ENCODE results near the gene CYP11A1.

CYP11A1 gene

DNA sequence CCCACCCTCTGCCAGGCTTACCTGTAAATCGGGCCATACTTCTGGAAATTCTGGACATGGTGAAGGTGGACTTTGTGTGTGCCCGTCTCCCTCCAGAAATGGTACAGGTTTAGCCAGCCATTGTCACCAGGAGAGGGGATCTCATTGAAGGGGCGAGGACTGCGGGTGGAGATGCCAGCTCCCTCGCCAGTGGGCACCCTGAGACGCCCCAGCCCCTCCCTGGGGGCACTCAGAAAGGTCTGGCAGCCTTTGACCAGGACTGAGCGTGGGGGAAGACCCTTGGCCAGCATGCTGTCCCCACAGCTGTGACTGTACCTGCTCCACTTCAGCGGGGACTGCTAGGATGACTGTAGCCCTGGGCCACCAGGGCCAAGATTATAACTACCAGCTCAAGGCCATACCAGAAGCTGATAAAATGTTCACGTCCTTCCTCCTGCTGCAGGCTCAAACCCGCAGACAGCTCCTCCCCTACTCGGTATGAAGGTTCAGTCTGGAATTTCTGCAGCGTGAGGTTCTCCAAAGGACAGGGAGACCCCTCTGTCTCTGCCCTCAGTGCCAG lies at the start of gene CYP11A1:
Gene CYP11A1 (minus strand): TSS at position 351 of the 559 bp plus-strand sequence. CDS start 61 bp downstream, at position 290.
- Histone ChIP-seq H3K4me1 (ENCODE audit: control insufficient read depth in 2 of 2, insufficient read depth in 2 of 2, low read length in 2 of 2) (peaks cover 0 to 6% of the 10 kb centered on the region in 2 donors), H3K4me3 (ENCODE audit: low read length in 2 of 2) (no peak within 1 kb of the TSS), H3K36me3 (ENCODE audit: control insufficient read depth in 2 of 2, insufficient read depth in 2 of 2, low read length in 2 of 2) (no peaks in the 10 kb centered on the region), H3K9me3 (ENCODE audit: control insufficient read depth in 2 of 2, low read length in 2 of 2) (no peaks in the 10 kb centered on the region), H3K9ac (ENCODE audit: low read depth in 1 of 2, low read length in 2 of 2) (no peak within 1 kb of the TSS), H3K27me3 (ENCODE audit: control insufficient read depth in 2 of 2, insufficient read depth in 2 of 2, low read length in 2 of 2) (peaks cover 21 to 25% of the 10 kb centered on the region in 2 donors), H3K27ac (ENCODE audit: low read depth in 2 of 2, low read length in 2 of 2) (no peak within 1 kb of the TSS)

GRCh38 chr15:74417225-74417624 lies 49.8 kb upstream of the CYP11A1 start:
- no peak overlapping the region for H3K9ac ChIP-seq (ENCODE audit: low read depth in 1 of 2, low read length in 2 of 2)
- no peaks in the 10 kb centered on the region for H3K9me3 ChIP-seq (ENCODE audit: control insufficient read depth in 2 of 2, low read length in 2 of 2)
- H3K4me1 ChIP-seq (ENCODE audit: control insufficient read depth in 2 of 2, insufficient read depth in 2 of 2, low read length in 2 of 2), result peaks cover 0 to 6% of the 10 kb centered on the region in 2 donors
- no peak overlapping the region for H3K4me3 ChIP-seq (ENCODE audit: low read length in 2 of 2)
- no peak overlapping the region for H3K27ac ChIP-seq (ENCODE audit: low read depth in 2 of 2, low read length in 2 of 2)
- peaks cover 0 to 2% of the 10 kb centered on the region in 2 donors for H3K36me3 ChIP-seq (ENCODE audit: control insufficient read depth in 2 of 2, insufficient read depth in 2 of 2, low read length in 2 of 2)
- no peaks in the 10 kb centered on the region for H3K27me3 ChIP-seq (ENCODE audit: control insufficient read depth in 2 of 2, insufficient read depth in 2 of 2, low read length in 2 of 2)

DNA sequence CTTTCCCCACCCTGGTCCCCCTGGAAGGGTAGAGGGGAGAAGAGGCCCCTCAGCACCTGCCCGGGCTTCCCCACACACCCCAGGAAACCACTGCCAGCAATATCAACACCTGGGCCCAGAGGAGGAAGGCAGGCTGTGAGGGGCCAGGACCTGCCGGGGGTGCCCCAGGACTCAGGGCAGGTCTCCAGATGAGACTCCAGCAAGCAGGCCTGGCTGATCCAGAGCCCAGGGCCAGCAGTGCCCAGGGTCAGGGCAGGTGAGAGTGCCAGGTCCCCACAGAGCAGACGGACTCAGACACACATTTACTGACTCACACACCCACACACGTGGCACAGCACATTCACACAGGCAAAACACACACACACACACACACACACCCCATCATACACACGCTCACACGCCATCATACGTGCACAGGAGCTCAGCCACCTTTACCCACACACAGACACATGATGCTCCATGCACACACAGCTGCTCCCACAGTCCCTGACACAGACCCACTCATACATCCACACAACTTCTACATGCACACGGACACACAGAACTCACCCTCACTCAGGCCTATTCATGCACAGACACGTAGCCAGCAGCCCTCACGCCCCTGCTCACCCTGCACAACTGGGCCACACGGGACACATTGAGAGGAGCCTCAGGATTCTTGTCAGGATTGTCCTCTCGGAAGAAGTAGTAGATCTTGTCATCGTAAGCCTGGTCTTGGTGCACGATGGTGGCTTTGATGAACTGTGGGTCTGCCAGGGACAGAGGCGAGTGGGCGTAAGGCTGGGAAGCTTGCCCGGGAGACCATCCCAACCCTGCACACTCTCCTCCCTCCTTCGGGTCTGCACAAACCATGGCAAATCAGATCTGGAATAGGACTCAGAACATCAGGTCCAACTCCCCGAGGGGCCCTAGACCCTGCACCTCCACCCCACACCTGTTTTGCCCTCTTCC lies 48.8 kb upstream of the CYP11A1 start:
- peaks cover 0 to 6% of the 10 kb centered on the region in 2 donors for H3K4me1 ChIP-seq (ENCODE audit: control insufficient read depth in 2 of 2, insufficient read depth in 2 of 2, low read length in 2 of 2)
- H3K36me3 ChIP-seq (ENCODE audit: control insufficient read depth in 2 of 2, insufficient read depth in 2 of 2, low read length in 2 of 2), result peaks cover 0 to 2% of the 10 kb centered on the region in 2 donors
- H3K4me3 ChIP-seq (ENCODE audit: low read length in 2 of 2), result no peak overlapping the region
- H3K27me3 ChIP-seq (ENCODE audit: control insufficient read depth in 2 of 2, insufficient read depth in 2 of 2, low read length in 2 of 2), result no peaks in the 10 kb centered on the region
- H3K9ac ChIP-seq (ENCODE audit: low read depth in 1 of 2, low read length in 2 of 2), result no peak overlapping the region
- H3K9me3 ChIP-seq (ENCODE audit: control insufficient read depth in 2 of 2, low read length in 2 of 2), result no peaks in the 10 kb centered on the region
- H3K27ac ChIP-seq (ENCODE audit: low read depth in 2 of 2, low read length in 2 of 2), result no peak overlapping the region

- H3K4me1 ChIP-seq (ENCODE audit: control insufficient read depth in 2 of 2, insufficient read depth in 2 of 2, low read length in 2 of 2), result no peaks in the 10 kb centered on the region
Observed at GRCh38 chr15:74414603-74415338, 47.3 kb upstream of the CYP11A1 start.

DNA sequence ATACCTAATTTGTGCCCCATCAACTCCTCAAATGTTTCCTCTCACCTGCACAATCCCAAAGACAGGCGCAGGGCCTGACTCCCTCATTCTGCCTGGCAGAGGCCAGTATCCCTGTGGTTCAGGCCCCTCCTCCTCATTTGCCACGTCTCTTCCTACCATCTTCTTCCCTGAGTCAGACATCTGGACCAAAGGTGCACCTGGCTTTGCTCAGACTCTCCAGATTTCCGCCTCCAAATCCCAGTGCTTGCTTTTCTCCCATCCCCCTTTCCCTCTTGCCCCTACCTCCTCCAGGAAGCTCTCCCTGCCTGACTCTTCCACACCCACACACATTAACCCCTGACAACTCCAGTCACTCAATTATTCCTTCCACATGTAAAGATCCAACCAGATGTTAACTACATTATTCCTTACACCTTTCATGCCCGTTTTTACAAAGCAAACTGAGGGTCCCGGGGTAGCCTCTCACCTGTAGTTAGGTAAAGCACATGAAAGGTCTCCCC lies 46.7 kb upstream of the CYP11A1 start:
- H3K9ac ChIP-seq (ENCODE audit: low read depth in 1 of 2, low read length in 2 of 2), result no peak overlapping the region
- no peaks in the 10 kb centered on the region for H3K4me1 ChIP-seq (ENCODE audit: control insufficient read depth in 2 of 2, insufficient read depth in 2 of 2, low read length in 2 of 2)
- H3K27ac ChIP-seq (ENCODE audit: low read depth in 2 of 2, low read length in 2 of 2), result no peak overlapping the region

More at GRCh38 chr15:74414603-74415338, 47.3 kb upstream of the CYP11A1 start:
- Histone ChIP-seq H3K27ac (ENCODE audit: low read depth in 2 of 2, low read length in 2 of 2) (no peak overlapping the region), H3K9ac (ENCODE audit: low read depth in 1 of 2, low read length in 2 of 2) (no peak overlapping the region), H3K9me3 (ENCODE audit: control insufficient read depth in 2 of 2, low read length in 2 of 2) (no peaks in the 10 kb centered on the region), H3K4me3 (ENCODE audit: low read length in 2 of 2) (no peak overlapping the region), H3K36me3 (ENCODE audit: control insufficient read depth in 2 of 2, insufficient read depth in 2 of 2, low read length in 2 of 2) (peaks cover 0 to 2% of the 10 kb centered on the region in 2 donors), H3K27me3 (ENCODE audit: control insufficient read depth in 2 of 2, insufficient read depth in 2 of 2, low read length in 2 of 2) (no peaks in the 10 kb centered on the region)

GRCh38 chr15:74413350-74414080 lies 46.1 kb upstream of the CYP11A1 start:
- Histone ChIP-seq H3K27me3 (ENCODE audit: control insufficient read depth in 2 of 2, insufficient read depth in 2 of 2, low read length in 2 of 2) (no peaks in the 10 kb centered on the region), H3K4me1 (ENCODE audit: control insufficient read depth in 2 of 2, insufficient read depth in 2 of 2, low read length in 2 of 2) (no peaks in the 10 kb centered on the region), H3K36me3 (ENCODE audit: control insufficient read depth in 2 of 2, insufficient read depth in 2 of 2, low read length in 2 of 2) (peaks cover 0 to 2% of the 10 kb centered on the region in 2 donors), H3K9ac (ENCODE audit: low read depth in 1 of 2, low read length in 2 of 2) (no peak overlapping the region), H3K4me3 (ENCODE audit: low read length in 2 of 2) (no peak overlapping the region), H3K9me3 (ENCODE audit: control insufficient read depth in 2 of 2, low read length in 2 of 2) (no peaks in the 10 kb centered on the region), H3K27ac (ENCODE audit: low read depth in 2 of 2, low read length in 2 of 2) (no peak overlapping the region)

More for the DNA sequence above, 46.7 kb upstream of the CYP11A1 start:
- Histone ChIP-seq H3K4me3 (ENCODE audit: low read length in 2 of 2) (no peak overlapping the region), H3K27me3 (ENCODE audit: control insufficient read depth in 2 of 2, insufficient read depth in 2 of 2, low read length in 2 of 2) (no peaks in the 10 kb centered on the region), H3K9me3 (ENCODE audit: control insufficient read depth in 2 of 2, low read length in 2 of 2) (no peaks in the 10 kb centered on the region), H3K36me3 (ENCODE audit: control insufficient read depth in 2 of 2, insufficient read depth in 2 of 2, low read length in 2 of 2) (peaks cover 0 to 2% of the 10 kb centered on the region in 2 donors)

GRCh38 chr15:74412159-74412558 lies 44.7 kb upstream of the CYP11A1 start:
- Histone ChIP-seq H3K27ac (ENCODE audit: low read depth in 2 of 2, low read length in 2 of 2) (no peak overlapping the region), H3K4me3 (ENCODE audit: low read length in 2 of 2) (no peak overlapping the region), H3K27me3 (ENCODE audit: control insufficient read depth in 2 of 2, insufficient read depth in 2 of 2, low read length in 2 of 2) (no peaks in the 10 kb centered on the region), H3K36me3 (ENCODE audit: control insufficient read depth in 2 of 2, insufficient read depth in 2 of 2, low read length in 2 of 2) (peaks cover 0 to 2% of the 10 kb centered on the region in 2 donors), H3K9me3 (ENCODE audit: control insufficient read depth in 2 of 2, low read length in 2 of 2) (no peaks in the 10 kb centered on the region), H3K4me1 (ENCODE audit: control insufficient read depth in 2 of 2, insufficient read depth in 2 of 2, low read length in 2 of 2) (no peaks in the 10 kb centered on the region), H3K9ac (ENCODE audit: low read depth in 1 of 2, low read length in 2 of 2) (no peak overlapping the region)

DNA sequence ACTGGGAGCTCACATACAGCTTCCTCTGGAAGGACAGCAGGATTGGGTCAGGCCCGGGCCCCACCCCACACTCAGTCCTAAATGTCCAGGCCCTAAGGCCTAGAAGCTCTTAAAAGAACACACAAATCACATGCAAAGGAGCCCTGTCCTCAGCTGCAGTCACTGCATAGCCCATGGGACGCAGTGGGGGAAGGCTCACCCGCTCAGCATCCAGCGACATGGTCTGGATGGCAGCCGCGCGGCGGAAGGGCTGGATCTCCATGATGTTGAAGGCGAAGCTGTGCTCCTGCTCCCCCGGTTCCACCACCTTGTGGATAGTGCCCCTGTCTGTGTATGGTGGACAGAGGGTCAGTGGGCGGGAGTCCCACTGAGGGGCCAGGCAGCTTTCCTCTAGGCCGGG lies 44.2 kb upstream of the CYP11A1 start:
- H3K36me3 ChIP-seq (ENCODE audit: control insufficient read depth in 2 of 2, insufficient read depth in 2 of 2, low read length in 2 of 2), result peaks cover 0 to 2% of the 10 kb centered on the region in 2 donors
- no peak overlapping the region for H3K27ac ChIP-seq (ENCODE audit: low read depth in 2 of 2, low read length in 2 of 2)
- H3K4me3 ChIP-seq (ENCODE audit: low read length in 2 of 2), result no peak overlapping the region
- H3K9me3 ChIP-seq (ENCODE audit: control insufficient read depth in 2 of 2, low read length in 2 of 2), result no peaks in the 10 kb centered on the region
- no peaks in the 10 kb centered on the region for H3K4me1 ChIP-seq (ENCODE audit: control insufficient read depth in 2 of 2, insufficient read depth in 2 of 2, low read length in 2 of 2)
- no peaks in the 10 kb centered on the region for H3K27me3 ChIP-seq (ENCODE audit: control insufficient read depth in 2 of 2, insufficient read depth in 2 of 2, low read length in 2 of 2)
- no peak overlapping the region for H3K9ac ChIP-seq (ENCODE audit: low read depth in 1 of 2, low read length in 2 of 2)

DNA sequence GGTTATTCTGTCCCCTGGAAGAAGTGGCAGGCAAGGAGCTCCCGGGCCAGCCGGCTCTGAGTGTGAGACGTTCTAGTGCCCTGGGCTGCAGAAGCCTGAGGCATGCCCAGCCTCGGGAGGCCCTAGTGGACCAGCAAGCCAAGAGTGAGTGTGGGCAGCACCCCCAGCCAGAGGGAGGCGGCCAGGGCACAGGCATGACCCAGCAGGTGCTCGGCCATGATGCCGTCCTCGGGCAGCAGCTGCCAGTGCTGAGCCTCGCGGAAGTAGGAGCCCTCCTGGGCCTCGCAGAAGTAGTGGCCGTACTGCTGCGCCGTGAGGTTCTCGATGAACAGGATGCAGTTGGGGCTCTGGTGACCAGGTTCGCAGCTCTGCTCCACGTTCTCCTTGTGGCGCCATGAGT lies 43.1 kb upstream of the CYP11A1 start:
- Histone ChIP-seq H3K4me3 (ENCODE audit: low read length in 2 of 2) (no peak overlapping the region), H3K4me1 (ENCODE audit: control insufficient read depth in 2 of 2, insufficient read depth in 2 of 2, low read length in 2 of 2) (no peaks in the 10 kb centered on the region), H3K36me3 (ENCODE audit: control insufficient read depth in 2 of 2, insufficient read depth in 2 of 2, low read length in 2 of 2) (no peaks in the 10 kb centered on the region), H3K27ac (ENCODE audit: low read depth in 2 of 2, low read length in 2 of 2) (no peak overlapping the region), H3K9me3 (ENCODE audit: control insufficient read depth in 2 of 2, low read length in 2 of 2) (no peaks in the 10 kb centered on the region), H3K27me3 (ENCODE audit: control insufficient read depth in 2 of 2, insufficient read depth in 2 of 2, low read length in 2 of 2) (no peaks in the 10 kb centered on the region), H3K9ac (ENCODE audit: low read depth in 1 of 2, low read length in 2 of 2) (no peak overlapping the region)
